Stimulated activated CD4-positive, alpha-beta T cell treated with anti-CD3 and anti-CD28 coated beads, TNF-alpha, amount 100 ng/mL, for 48 hours (primary cell): Measurements from ENCODE around the gene PFKP.

Source experiments
- DNase-seq, 3 donors: peaks; one replicate each; pipeline ENCODE4 v3.0.0-alpha.2; 2020; ENCODE audit warnings: low read depth in 3 of 3

PFKP gene

DNA sequence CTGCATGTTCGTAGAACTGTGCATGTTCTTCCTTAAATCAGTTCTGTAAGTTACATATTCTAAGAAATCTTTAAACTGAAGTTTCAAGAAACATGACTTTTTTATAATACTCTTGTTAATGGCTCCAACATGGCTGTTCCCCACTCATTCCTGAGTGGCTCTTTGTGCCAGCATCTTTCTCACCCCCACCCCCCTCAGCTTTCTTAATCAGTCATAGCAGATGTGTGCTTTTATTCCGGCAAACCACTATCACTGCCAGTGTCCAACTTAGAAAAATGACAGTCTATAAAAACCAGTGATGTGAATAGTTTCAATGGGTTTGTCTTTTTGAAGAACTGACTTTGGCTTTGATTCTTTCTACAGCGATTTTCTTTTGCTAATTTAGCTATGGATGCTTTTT, 67.7 kb downstream of the PFKP start:
- DNase-seq, result no peak

DNA sequence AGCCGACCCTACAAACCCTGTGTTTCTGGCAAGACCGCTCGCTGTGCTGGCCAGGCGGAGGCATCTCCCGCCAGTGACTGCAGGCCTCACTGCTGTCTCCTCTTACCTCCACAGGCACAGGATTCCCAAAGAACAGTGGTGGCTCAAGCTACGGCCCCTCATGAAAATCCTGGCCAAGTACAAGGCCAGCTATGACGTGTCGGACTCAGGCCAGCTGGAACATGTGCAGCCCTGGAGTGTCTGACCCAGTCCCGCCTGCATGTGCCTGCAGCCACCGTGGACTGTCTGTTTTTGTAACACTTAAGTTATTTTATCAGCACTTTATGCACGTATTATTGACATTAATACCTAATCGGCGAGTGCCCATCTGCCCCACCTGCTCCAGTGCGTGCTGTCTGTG, 69.0 kb downstream of the PFKP start:
- no peak for DNase-seq

DNA sequence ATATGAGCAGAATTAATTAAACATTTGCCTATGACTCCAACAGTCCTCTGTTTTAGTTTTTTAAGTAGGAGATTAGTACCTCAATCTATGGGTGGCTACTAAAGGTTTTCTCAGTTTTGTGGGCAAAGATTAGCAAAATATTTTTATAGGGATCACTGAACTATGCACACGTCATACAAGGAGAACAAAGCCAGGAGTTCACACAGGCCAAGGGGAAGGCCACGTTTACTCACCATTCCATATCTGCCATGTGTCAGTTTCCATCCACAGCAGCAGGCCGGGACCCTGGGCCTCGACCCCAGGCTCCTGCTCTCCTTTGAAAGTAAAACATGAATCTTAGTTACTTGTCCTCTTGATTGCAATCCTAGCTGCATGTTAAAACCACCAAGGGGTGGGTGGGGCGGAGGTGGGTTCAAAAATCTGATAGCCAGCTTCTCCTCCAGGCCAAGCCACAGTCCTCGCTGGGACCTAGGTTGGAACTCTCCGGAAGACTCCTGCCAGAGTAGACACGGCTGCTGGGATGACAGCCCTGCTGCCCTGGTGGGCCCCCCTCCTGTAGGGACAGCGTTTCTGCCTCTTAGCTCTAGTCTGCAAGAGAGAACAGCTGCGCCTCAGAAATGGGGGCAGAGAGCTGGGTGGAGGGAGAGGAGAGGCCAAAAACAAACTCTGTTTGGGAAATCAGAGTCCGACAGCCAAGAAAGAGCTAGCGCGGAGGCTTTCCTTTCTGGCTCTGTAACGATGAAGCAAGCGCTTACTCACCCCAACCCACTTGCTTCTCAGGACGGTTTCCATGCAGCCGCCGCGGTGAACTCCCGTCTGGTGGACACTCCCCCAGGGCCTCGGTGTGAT, 69.6 kb downstream of the PFKP start:
- DNase-seq, result no peak

DNA sequence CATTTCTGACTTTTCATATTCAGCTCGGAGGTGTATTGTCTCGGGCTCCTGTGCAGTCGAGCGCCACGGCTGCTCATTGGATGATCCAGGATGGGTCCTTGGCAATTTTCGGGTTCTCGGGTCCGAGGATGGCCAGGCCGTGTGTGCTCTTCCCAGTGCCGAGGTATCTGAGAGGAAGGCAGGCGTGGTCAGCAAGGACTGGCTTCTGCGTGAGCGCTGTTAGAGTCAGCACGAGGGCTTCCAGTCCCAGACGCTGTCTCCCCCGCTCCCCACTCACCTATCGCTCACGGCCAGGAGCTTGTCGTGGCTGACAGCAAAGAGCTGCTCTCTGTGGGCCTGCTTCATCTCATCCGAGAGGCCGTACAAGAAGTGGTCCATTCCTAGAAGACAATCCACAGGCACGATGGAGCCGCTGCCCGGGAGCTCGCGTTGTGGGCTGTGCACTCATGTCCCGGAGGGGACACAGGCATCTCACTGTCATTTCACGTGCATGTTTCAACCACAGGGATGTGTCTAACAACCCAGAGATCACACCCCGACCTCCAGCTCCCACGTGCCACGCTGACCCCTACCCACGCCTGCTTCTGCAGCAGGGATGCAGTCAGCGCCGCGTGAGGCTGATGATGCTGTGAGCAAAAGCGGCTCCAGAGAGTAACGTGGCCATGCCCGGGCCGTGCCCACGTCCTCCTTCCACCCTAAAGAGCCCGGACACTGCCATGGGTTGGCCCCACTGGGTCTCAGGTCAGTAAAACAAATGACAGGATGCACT, 70.8 kb downstream of the PFKP start:
- DNase-seq, result no peak

DNA sequence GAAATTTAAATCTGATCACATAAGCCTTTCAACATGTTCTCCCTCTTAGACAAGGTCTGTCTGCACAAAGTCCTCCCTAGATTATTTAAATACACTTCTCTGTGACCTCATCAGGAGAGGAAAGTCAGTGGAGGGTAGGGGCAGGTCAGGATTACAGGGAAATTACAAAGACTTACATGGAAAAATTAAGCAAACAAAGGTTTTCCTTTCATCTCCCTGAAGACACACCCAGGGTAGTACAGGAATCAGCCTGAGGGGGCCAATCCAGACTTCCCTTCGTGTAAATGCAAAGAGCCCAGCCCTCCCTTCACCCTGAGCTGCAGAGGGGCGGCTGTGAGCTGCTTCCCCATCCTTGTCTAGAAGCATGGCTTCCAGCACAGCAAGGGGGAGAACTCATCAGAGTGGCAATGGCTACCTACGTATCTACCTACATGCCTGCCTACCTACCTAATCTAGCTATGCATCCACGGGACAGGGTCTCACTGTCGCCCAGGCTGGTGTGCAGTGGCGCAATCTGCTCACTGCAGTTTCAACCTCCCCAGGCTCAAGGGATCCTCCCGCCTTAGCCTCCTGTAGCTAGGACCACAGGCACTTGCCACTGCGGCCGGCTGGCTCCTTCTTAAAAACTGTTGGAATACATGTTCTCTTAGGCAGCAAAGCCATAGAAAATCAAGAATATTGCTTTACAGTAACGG, 72.0 kb downstream of the PFKP start:
- DNase-seq, result no peak

DNA sequence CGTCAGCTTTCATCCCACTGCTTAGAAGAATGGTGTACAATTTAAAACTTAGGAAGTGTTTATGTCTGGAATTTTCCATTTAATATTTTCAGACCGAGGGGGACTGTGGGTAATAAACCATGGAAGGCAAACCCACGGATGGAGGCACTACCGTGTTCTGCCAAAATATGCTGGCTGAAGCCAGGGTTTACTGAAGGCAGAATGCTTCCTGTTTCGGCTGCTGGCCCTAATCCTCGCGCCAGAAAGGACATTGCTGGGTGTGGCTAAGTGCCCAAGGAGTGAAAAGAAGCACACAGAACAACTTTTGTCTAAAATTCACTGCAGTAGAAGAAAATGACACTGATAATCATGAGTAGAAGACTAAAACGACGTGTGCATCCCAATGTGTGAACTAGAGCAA, 72.9 kb downstream of the PFKP start:
- no peak for DNase-seq

DNA sequence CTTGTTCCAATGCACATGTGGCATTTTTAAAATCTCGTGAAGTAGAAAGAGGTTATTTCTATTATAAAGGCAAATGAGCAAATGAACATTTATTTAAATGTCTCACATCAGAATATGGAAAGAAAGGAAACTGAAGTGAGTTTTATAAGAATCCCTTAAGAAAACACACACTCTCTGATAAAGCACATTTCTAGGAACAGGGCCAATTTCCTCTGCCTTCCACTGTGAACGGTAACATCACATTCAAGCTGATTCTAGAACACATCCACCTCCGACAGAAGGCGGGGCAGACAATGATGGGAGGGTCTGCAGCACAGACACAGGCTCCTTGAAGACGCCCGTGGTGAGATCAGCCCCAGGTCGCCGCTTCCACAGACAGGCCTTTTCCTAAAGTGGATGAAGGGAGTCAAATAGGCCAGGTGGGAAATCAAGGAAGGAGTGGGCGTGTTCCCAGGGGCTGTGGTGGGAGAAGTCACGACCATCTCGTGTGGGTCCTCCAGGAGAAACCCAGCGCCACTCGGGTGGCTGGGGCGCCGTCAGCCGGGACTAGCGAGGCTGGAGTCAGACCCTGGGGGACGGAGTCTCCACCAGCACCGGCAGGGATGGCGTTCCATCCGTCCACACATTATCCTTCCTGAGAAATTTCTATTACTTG, 74.1 kb downstream of the PFKP start:
- no peak for DNase-seq

DNA sequence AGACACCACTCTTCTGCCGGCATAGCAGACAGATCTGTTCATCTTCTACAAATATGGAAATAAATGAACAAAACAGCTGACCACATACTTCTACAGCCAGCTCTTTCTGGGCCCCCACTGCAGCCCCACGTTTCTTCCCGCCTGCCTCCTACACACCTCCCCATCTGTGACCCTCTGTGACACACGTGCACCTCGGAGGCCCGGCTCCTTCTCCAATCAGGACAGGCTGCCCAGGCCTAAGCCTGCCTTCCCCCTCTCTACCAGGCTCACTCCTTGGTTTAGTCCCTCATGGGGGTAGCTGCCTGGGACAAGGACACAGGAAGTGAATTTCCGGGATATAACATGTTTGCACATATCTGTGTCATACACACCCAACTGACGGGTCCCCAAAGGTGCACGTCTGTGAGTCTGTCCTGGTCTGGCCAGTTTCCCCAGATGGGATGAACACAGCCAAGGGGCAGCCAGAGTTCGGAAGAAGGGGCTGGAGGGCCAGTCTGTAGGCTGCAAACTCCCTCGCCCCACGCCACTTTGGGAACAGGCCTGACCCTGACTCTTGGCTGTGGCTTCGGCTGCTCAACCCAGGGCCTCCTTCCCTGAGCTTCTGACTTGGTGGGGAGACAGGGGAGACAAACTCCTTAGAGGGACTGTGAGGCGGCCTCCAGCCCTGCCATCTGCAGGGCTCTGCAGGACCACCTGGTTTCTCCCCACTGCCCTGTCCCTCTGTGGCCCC, 75.0 kb downstream of the PFKP start:
- no peak for DNase-seq

DNA sequence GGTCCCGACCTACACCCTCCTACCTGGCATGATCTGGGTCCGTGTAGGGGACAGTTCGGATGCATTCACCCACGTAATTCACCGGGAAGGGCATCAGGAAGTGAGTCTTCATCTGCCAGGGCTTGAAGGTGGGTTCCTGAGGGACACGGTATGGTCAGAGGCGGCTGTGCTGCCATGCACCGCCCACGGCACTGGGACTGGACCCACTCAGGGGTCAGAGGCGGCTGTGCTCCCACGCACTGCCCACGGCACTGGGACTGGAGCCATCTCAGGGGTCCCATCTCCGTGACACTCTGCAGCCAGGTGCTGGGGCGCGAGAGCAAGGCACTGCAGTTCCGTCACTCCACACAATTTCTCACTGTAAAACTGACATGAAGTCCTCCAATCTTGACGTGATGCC, 76.0 kb downstream of the PFKP start:
- no peak for DNase-seq

DNA sequence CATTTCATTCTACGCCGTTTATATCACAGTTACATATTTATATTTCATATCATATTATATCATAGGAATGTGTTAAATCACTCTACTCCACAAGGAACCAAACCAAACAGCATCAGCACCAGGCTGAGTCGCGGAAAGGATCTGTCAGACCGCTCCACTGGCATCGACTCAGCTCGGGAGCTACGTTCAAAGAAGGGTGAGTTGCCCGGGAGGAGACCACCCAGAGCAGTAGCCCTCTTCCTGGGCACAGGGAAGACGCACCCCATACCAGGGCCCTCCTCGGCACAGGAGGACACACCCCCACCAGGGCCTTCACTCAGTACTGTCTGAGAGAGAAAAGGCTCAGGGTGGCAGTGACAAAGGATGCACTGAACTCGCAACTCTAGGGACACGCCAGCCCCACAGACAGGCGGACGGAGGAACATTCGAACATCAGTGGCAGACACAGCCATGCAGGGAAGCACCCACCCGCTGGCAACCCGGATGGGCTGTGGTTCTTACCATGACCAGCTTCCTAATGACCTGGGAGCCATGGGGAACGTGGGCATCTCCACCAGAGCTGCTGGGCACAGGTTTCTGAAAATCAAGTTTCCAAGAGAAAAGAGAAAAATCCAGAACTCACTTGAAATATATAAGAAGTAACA, 76.6 kb downstream of the PFKP start:
- no peak for DNase-seq

DNA sequence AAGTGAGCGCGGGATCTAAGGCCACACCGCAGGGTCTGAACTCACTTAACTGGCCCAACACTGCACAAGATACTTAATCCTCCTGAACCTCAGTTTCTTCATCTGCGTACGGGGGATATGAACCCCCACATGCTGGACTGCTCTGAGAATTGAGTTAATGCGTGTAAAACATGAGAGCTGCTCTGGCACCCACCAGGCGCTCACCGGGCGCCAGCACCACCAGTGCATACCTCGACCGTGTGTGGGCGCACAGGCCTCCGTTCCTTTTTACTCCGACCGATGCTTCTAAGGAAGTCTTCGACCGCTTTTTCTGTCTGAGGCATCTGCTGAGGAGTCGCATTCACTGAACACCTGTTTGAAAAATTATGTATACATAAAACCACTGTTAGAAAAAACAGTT, 78.0 kb downstream of the PFKP start:
- DNase-seq, result no peak

DNA sequence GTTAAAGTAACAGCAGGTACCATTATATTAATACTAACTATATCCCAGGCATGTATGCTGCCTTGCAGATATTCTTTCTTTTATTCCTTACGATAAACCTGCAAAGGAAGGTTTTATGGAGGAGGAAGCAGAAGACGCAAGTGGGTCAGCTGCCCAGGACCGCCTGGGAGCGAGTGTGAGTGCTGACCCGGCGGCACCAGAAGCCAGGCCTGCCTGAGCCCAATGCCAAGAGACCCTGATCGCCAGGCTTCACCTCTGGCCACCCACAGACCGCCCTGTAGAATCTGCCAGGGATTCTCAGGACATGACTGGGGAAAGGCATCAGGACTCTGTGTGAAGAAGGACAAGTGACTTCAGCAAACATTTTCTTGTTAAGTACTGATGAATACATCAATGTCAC, 78.9 kb downstream of the PFKP start:
- no peak for DNase-seq

DNA sequence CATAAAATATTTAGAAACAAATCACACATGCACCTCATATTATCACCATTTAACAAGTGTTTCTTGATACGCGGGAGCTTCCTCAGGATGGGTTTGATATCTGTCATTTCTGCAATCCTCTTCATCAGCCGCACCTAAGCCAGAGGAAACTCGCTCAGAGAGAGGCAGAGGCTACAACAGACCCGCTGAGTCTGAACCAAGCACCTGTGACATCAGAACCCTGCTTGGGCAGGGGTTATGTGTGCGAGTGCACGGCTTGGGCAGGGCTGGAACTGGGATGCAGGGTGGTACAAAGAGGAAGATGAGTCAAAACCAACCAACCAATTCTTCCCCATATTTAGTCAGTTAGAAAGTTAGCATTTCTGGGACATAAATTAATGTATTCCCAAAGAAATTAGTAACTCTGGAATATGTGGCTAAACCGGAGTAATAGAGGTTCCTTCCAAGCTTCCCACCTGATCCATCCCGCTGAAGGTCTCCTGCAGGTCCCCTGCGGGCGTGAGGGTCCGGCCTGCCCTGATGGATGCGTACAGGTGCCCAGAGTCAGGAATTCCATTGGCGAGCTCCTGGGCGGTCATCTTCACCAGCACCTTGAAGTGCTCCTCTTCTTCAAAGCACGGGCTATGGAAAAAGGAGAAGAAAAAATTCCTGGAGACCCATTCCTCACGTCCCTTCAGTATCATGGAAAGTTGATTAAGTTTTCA, 79.9 kb downstream of the PFKP start:
- DNase-seq, result no peak

DNA sequence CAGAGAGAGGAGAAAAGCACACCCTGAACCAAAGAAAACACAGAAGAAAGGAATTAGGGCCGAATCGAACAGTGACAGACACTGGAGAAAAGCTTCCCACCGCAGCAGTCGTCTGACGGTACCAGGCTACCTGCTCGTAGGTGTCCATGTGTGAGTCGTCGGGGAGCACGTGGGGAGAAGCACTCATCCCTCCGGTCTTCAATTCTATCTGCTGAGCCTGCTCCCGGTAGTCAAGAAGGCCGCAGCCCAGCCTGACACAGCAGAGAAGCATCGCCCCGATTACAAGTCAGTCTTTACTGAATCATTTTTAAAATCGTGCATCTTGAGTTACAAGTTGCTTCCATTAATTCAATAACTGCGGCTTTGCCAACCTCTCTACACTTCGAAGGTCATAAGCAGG, 80.7 kb downstream of the PFKP start:
- DNase-seq, result no peak

DNA sequence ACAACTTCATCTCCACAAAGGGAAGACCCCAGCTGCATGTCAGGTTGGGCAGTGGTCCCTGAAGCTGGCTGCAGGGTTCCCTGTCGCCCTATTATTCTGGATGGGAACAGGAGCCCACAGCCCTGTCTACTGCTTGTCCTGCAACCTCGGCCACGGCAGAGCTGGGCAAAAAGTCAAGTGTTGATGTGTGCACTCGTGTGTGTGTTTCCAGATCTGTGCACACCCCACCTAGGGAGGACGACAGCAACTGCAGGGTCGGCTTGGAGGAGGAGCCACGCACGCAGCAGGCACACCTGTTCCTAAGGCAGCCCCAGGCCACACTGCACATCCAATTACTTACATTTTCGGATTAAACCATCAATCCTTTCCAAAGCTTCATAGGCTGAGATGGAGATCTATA, 81.6 kb downstream of the PFKP start:
- no peak for DNase-seq

DNA sequence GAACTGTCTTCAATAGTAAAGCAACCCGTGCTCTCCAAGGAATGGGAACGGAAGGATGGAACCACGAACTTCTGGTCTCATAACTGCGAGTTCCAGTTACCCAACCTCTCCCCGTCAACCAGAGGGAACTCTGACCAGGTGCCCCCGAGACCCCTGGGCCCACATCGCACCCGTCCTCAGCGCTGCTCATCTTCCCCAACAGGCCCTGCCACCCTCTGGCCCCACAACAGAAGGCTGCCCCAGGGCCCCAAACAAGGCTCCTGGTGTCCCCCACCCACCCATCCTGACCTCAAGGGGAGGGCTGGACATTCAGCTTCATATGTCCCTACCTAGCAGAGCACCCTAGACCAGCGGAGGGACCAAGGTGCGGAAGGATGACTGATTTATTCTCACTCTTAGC, 82.6 kb downstream of the PFKP start:
- no peak for DNase-seq

DNA sequence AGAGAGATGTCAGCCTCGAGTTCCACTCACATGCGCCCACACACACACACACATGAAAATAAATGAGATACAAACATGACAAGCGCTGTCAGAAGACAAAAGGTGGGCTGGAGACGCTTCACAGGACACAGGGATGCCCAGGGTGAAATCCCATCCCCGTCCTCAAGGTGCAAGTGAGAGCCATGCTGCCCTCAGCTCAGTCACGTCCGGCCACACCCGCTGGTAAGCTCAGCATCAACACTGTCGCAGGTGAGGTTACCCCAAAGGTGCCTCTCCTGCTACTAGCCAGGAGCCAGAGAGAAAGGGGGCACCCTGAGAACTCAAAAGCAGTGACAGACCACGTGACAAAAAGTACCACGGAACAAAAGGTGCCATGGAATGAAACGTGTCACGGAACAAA, 83.0 kb downstream of the PFKP start:
- DNase-seq, result no peak

DNA sequence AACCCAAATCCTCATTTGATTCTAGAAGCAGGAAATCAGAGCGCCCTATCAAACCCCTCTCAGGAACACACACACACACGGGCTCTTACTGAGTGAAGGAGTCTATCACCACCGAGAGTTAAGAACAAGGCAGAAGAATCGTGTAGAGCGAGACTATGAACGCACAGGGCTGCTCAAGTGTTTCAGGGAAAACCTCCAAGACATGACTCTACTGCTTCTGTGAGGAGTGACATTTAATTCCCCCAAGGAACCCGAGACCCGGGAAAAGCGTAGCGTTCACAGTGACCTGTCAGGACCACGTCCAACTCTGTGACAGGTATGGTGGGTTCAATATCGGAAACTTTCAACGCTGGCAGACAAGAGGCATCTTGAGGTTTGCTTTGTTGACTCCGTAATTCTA, 83.6 kb downstream of the PFKP start:
- no peak for DNase-seq

DNA sequence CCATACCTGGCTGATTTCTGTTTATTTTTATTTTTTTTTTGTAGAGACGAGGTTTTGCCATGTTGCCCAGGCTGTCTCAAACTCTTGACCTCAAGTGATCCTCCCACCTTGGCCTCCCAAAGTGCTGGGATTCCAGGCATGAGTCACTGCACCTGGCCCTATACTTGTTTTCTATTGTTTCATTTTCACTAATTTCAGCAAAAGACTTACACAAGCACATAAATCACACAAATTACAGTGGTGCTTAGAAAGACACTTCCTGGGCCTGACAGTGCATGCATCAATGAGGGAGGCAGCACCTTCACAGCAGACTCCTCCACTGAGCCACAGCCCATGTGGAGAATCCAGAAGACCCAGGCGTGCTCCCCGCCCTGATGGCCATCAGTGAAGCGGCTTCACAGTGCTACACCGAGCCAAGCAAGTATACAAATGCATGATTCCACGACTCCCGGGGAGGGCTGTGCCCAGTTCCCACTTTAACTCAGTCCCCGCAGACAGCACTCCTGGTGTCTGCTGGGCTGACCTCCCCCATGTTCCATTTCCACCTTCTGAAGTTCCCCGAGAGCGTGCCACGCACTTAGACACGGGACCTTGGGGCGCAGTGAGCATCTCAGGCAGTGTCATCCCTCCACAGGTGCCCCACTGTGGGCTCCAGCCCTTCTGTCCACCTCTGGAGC, 84.7 kb downstream of the PFKP start:
- no peak for DNase-seq

DNA sequence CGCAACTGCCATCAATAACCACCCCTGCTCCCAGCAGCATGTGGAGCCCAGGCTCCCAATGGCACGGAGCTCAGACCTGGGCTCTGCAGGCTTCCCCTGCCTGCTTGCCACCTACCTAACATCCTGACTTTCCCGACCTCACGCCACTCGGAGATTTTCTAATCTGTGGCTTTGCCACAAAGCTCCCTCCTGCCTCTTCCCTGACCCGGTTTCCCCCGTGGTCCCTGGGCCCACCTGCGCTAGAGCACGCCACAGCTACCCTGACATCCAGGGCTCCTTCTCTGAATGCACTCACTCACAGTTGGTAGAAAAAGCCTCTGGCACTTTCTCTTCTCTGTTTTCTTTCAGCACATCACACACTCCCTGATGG, 85.2 kb downstream of the PFKP start:
- DNase-seq, result no peak
